Measurements from ENCODE around the gene MCM7.

Gene MCM7

GRCh38 chr7:100122568-100122967 lies 21.4 kb upstream of the MCM7 start:
- DNase-seq (ENCODE audit: low read depth in 2 of 2) = no peak

GRCh38 chr7:100122067-100122466 lies 20.9 kb upstream of the MCM7 start:
- no peak for DNase-seq (ENCODE audit: low read depth in 2 of 2)

GRCh38 chr7:100120733-100121036 lies 19.5 kb upstream of the MCM7 start:
- DNase-seq (ENCODE audit: low read depth in 2 of 2) = no peak

GRCh38 chr7:100119970-100120732 lies 19.0 kb upstream of the MCM7 start:
- peak in 1 of 2 donors; percentile 32 for DNase-seq (ENCODE audit: low read depth in 2 of 2)

GRCh38 chr7:100119072-100119969 lies 18.1 kb upstream of the MCM7 start, which contains the start of the genes CNPY4 and TAF6:
TSS of gene CNPY4 (plus strand) at chr7:100119634. CDS start at chr7:100119745, 111 bp downstream.
TSS of gene TAF6 (minus strand) at chr7:100119358. CDS start at chr7:100114209, 5,149 bp downstream.
- DNase-seq (ENCODE audit: low read depth in 2 of 2) = peak; percentile 82 to 92

- DNase-seq (ENCODE audit: low read depth in 2 of 2) = no peak
These were observed 17.3 kb upstream of the MCM7 start for GRCh38 chr7:100118388-100119071.

GRCh38 chr7:100115026-100115425 lies 13.8 kb upstream of the MCM7 start:
- DNase-seq (ENCODE audit: low read depth in 2 of 2) = no peak

GRCh38 chr7:100111914-100112313 lies 10.7 kb upstream of the MCM7 start:
- no peak for DNase-seq (ENCODE audit: low read depth in 2 of 2)

GRCh38 chr7:100111156-100111555 lies 10.0 kb upstream of the MCM7 start:
- no peak for DNase-seq (ENCODE audit: low read depth in 2 of 2)

- DNase-seq (ENCODE audit: low read depth in 2 of 2) = no peak
These were observed 8.4 kb upstream of the MCM7 start for GRCh38 chr7:100109521-100110163.

GRCh38 chr7:100107890-100108289 lies 6.7 kb upstream of the MCM7 start:
- no peak for DNase-seq (ENCODE audit: low read depth in 2 of 2)

- no peak for DNase-seq (ENCODE audit: low read depth in 2 of 2)
These were observed 6.0 kb upstream of the MCM7 start for GRCh38 chr7:100107125-100107737.

- DNase-seq (ENCODE audit: low read depth in 2 of 2) = no peak
These were observed 5.4 kb upstream of the MCM7 start for GRCh38 chr7:100106633-100107032.

- DNase-seq (ENCODE audit: low read depth in 2 of 2) = no peak
These were observed 4.3 kb upstream of the MCM7 start for GRCh38 chr7:100105534-100105933.

GRCh38 chr7:100102950-100103840 lies 2.0 kb upstream of the MCM7 start:
- no peak for DNase-seq (ENCODE audit: low read depth in 2 of 2)

- DNase-seq (ENCODE audit: low read depth in 2 of 2) = peak; percentile 76 to 79
These were observed 679 bp downstream of the MCM7 start for GRCh38 chr7:100100420-100101015.

GRCh38 chr7:100099452-100099851 lies 1.7 kb downstream of the MCM7 start:
- no peak for DNase-seq (ENCODE audit: low read depth in 2 of 2)

GRCh38 chr7:100098913-100099312 lies 2.3 kb downstream of the MCM7 start:
- DNase-seq (ENCODE audit: low read depth in 2 of 2) = no peak

GRCh38 chr7:100095704-100096103 lies 5.5 kb downstream of the MCM7 start:
- no peak for DNase-seq (ENCODE audit: low read depth in 2 of 2)

- no peak for DNase-seq (ENCODE audit: low read depth in 2 of 2)
These were observed 5.9 kb downstream of the MCM7 start for GRCh38 chr7:100095289-100095688.
